Peyer's patch (tissue), 4 donors: ENCODE results near the gene CRACR2B.

Source experiments
- CTCF ChIP-seq, 6 experiments: fragments of 450-650 bp in 4 of 6; fragments of 200-600 bp in 2 of 6; sonication (generic) in 1 of 6; IDR thresholded peaks; one replicate each; pipeline ENCODE4 v1.5.1; 2017 to 2019; ENCODE audit warnings: antibody characterized with exemption in 6 of 6, mild to moderate bottlenecking in 3 of 6, moderate library complexity in 1 of 6
- POLR2A ChIP-seq, 2 donors: fragments of 450-650 bp; IDR thresholded peaks; one replicate each; pipeline ENCODE4 v1.5.1; 2017; ENCODE audit warnings: antibody characterized with exemption in 2 of 2, mild to moderate bottlenecking in 2 of 2, moderate library complexity in 2 of 2

GRCh38 chr11:872799-873198 is 45.1 kb downstream of the CRACR2B start:
- TF ChIP-seq CTCF (IDR thresholded peaks at IDR 0.05): no peak
- TF ChIP-seq POLR2A (IDR thresholded peaks at IDR 0.05): no peak
